H54 (cell line): ENCODE measurements around the gene RRP9.

Experiments used
- DNase-seq: peaks from one replicate; pipeline ENCODE4 v3.0.0; 2011; ENCODE audit warnings: low spot score, mixed read lengths; ENCODE audit not compliant: insufficient read length
- FAIRE-seq: peaks from 3 replicates; lab custom pipeline; 2011; peaks lifted over from hg19 to GRCh38; lab: Jason Lieb, UNC
- POLR2A ChIP-seq: IDR thresholded peaks from 2 replicates; pipeline ENCODE4 v1.6.1; 2011; ENCODE audit warnings: low read depth, mild to moderate bottlenecking, low read length

Gene RRP9

DNA sequence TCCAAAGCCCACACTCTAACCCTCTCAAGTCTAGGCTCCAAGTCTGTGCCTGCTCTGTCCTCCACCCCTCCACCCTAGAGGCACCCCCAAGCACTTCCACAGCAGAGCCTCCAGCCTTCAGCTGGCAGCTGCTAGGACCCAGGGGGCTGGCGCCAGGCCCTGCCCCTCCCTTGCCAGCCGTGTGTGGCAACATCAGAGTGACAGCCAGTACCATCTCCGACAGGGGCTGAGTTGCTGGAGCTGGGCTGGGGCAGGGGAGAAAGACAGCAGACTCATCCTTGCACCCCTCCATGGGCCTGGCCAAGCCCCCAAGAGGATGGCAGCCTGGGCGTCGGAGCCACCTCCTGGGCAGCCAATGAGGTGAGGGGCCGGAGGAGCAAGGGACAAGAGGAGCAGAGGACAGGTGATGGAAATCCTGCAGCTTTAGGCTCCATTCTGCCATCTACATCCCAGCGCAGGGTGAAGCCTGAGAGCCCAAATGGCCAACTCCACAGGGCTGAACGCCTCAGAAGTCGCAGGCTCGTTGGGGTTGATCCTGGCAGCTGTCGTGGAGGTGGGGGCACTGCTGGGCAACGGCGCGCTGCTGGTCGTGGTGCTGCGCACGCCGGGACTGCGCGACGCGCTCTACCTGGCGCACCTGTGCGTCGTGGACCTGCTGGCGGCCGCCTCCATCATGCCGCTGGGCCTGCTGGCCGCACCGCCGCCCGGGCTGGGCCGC, 13.6 kb upstream of the RRP9 start, which contains the start of gene GPR62:
Gene GPR62 (plus strand): TSS at position 207 of the 718 bp plus-strand sequence. CDS start 272 bp downstream, at position 479.
- FAIRE-seq (no peak), DNase-seq (peak; percentile 44)
- no peak for TF ChIP-seq POLR2A

DNA sequence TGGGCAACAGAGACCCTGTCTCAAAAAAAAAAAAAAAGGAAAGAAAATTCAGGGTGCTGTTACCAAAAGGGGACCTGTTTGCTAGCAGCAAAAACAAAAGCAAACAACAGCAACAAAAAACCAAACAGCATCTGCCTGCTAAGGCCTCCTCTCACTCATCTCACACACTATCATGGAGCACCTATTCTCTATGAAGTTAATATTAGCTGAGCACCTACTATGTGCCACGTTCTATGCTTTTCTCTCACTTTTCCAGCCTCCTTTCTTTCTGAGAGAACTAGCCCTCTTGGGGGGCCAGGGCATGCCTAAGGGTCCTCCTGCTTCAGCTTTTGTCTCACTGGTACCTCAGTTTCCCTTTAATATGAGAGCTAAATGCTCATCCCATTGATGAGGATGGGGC, 13.0 kb upstream of the RRP9 start:
- FAIRE-seq, result no peak
- DNase-seq, result no peak
- TF ChIP-seq POLR2A, result no peak

DNA sequence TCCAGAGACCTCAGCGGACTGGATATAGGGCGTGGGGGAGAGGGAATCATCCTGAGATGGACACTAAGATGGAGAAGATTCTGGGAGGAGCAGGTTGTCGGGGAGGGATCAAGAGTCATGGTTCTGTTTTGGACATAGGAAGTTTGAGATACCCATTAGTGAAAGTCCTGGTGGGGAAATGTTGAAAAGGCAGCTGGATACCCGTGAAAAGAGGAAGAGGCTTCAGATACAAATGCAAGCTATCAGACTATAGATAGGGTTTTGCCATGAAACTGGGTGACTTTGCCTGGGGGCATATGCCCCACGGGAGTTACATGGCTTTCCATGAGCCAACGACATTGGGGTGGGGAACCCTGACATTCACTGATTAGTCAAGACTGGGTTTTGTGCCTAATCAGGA, 12.4 kb upstream of the RRP9 start:
- FAIRE-seq, result no peak
- DNase-seq, result no peak
- TF ChIP-seq POLR2A, result no peak

DNA sequence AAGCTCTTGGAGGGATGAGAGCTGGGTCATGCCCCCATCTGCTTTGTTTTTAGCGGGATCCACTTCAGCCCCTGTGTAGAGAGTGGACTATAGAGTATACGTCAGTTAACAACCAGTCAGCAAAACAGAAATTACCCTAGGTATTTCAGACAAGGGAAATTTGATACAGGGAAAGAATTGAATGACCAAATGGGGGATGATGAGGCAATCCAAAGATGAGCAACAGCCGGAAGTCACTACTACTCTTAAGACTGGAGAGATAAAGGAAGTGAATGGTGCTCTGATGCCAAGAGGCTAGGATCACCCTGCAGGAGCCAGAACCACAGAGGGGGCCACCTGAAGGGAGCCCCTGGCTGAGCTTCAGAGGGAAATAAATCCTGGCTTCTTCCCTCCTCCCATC, 11.7 kb upstream of the RRP9 start:
- FAIRE-seq, result no peak
- DNase-seq, result peak; percentile 70

DNA sequence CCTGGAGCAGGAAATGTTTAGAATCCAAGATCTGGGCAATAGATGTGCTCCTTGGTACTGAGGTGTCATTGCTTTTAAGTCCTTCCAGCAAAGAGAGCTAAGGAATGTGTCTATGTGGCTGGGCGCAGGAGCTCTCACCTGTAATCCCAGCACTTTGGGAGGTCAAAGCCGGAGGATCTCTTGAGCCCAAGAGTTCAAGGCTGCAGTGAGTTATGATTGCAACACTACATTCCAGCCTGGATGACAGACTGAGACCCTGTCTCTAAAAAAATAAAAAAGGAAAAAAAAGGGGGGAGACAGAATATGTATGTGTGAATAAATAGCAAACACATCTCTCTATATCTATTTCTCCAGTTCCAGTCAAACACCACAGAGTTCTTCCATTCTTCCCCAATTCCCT, 9.2 kb upstream of the RRP9 start:
- no peak for FAIRE-seq
- DNase-seq, result no peak
- TF ChIP-seq POLR2A, result no peak

More for the DNA sequence above, 11.7 kb upstream of the RRP9 start:
- TF ChIP-seq POLR2A, result no peak

DNA sequence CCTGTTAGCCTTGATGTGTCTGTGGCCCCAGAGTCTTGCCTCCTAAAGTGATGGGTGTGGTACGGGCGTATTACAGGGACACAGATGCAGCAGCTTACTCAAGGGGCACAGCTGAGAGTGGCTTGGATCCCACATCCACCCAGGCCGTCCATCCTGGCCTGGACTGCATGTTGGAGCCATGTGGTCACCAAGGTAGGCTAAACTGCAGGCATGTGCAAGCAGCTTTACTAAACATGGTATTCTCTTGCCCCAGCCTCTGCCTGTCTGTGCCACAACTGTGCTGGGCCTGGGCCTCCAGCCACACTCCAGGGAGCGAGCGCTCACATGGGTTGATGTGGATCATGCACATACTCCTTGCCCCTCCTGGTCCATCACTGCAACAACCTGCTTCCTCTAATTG, 7.4 kb upstream of the RRP9 start:
- DNase-seq, result no peak
- FAIRE-seq, result no peak
- no peak for TF ChIP-seq POLR2A

DNA sequence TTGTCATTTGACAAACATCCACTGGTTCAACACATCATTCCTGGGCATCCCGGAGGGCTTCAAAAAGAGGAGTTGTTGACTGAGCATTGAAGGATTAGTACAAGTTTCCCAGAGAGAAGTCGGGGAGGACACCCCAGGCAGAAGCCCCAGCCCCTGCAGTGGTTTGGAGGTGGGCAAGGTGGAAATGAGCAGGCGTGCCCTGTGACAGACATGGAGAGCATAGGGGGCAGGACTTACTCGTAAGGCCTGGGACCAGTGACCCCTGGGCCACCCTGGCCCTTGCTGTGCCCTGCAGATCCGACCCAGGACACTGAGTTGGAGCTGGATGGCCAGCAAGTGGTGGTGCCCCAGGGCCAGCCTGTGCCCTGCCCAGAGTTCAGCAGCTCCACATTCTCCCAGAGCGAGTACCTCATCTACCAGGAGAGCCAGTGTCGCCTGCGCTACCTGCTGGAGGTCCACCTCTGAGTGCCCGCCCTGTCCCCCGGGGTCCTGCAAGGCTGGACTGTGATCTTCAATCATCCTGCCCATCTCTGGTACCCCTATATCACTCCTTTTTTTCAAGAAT, 6.4 kb upstream of the RRP9 start:
- TF ChIP-seq POLR2A, result no peak
- FAIRE-seq (no peak), DNase-seq (no peak)

DNA sequence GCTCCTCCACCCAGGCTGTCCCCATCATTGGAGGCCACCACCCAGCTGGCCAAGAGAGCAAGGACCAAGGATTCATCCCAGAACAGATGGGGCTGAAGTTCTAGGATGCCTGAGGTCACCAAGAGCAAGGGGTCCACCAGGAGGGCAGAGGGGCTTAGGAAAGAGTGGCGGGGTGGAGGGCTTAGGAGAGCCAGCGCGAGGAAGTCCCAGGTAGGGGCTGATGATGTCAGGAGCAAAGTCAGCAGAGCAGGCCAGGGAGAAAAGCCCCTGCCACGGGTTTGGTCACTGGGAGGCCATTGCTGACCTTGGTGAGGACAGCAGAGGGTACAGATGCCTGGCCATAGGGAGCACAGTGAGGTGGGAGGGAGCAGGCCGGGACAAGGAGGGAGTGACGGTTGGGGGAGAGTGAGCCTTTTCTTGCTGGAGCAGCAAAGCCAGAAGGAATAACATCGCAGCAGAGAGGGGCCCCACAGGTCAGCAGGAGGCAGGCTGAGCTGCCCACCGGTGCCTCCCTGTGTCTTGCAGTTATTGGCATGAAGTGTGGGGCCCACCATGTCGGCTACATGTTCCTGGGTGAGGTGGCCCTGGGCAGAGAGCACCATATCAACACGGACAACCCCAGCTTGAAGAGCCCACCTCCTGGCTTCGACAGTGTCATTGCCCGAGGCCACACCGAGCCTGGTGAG, 5.7 kb upstream of the RRP9 start:
- TF ChIP-seq POLR2A, result no peak
- no peak for DNase-seq
- FAIRE-seq, result no peak

DNA sequence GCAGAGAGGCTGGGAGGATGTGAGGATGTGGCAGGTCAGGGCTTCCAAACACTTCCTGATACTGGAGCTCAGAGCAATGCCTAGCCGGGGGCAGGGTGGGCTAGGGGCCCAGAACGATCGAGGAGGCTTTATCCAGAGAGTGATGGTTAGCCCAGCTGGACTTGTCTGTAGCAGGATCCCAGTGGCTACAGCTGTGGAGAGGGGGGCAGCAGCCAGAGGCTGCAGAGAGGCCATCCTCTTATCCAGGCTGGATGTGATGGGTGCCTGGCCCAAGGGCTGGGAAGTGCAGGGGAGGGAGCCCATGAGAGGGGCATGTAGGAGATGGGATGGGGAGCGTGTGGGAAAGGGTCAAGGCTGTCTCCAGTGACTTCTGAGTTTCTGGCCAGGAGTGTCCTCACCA, 5.1 kb upstream of the RRP9 start:
- FAIRE-seq (no peak), DNase-seq (no peak)
- TF ChIP-seq POLR2A, result no peak

DNA sequence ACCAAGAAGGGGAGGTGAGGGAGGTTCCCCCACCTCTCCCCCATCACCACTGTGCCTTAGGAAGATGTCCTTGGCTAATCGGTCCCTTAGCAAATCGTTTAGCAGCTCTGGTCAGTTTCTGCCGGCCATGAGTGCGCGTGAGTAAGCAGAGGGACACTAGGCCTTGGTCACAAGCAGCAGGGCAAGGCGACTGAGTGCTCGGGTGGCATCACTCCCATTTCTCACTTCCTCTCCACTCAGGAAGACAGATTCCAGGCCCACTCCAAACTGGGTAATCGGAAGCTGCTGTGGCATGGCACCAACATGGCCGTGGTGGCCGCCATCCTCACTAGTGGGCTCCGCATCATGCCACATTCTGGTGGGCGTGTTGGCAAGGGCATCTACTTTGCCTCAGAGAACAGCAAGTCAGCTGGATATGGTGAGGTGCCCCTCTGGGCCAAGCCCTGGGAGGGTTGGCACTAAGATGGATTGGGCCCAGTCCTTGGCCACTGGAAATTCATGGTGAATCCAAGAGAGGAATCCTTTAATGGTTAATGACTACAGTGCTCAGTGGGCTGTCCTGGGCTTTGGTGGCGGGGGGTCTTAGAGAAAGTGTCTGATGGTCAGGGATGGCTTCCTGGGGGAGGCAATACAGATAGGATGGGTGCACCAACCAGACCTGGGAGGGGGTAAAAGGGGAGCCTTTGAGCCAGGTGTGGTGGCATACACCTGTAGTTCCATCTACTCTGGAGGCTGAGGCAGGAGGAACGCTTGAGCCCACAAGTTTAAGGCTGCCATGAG, 4.4 kb upstream of the RRP9 start:
- no peak for FAIRE-seq
- TF ChIP-seq POLR2A, result no peak
- no peak for DNase-seq

DNA sequence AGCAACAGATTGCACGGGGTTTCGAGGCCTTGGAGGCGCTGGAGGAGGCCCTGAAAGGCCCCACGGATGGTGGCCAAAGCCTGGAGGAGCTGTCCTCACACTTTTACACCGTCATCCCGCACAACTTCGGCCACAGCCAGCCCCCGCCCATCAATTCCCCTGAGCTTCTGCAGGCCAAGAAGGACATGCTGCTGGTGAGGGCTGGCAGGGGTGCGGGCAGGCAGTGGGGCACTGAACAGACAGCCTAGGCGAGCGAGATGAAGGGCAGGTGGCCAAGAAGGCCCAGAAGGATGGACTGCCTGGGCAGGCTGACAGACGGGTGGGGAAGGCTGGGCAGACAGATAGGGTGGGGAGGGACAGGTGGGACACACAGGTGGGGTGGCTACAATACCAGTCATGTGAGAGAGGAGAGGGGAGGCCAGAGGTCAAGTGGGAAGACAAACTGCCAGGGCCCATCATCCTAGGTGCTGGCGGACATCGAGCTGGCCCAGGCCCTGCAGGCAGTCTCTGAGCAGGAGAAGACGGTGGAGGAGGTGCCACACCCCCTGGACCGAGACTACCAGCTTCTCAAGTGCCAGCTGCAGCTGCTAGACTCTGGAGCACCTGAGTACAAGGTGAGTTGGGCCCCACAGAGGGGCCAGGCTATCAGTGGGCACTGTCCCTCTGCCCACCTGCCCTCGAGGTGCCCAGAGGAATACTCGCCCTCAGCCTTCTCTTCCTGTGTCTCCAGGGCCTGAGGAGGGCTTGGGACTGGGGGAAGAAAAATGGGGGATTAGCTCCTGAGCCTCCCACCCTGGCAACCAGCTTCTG, 3.5 kb upstream of the RRP9 start:
- no peak for TF ChIP-seq POLR2A
- FAIRE-seq, result no peak

DNA sequence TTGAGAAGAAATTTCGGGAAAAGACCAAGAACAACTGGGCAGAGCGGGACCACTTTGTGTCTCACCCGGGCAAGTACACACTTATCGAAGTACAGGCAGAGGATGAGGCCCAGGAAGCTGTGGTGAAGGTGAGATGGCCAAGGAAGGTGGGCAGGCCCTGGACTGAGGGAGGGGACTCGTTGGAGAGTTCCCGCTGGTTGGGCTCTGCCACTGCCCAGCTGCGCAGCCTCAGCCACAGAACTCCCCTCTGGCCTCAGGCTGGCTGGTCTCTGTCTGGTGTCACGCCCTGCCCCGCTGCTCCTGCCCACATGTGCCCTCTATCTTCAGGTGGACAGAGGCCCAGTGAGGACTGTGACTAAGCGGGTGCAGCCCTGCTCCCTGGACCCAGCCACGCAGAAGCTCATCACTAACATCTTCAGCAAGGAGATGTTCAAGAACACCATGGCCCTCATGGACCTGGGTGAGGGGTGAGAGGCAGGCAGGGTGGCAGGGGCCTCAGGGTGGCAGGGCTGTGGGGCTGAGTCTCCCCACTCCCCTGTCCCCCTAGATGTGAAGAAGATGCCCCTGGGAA, 2.8 kb upstream of the RRP9 start:
- FAIRE-seq, result no peak
- no peak for TF ChIP-seq POLR2A
- DNase-seq, result no peak

More for the DNA sequence above, 3.5 kb upstream of the RRP9 start:
- no peak for DNase-seq
